HEK293 (cell line): ENCODE measurements around the gene PSD2.

Experiments
- CTCF ChIA-PET: fragments of 350-600 bp; formaldehyde crosslinking; extraction: SDS; loops from one replicate; lab custom pipeline; 2021; ENCODE audit warnings: antibody characterized with exemption; lab: Yijun Ruan, JAX
- POLR2A ChIA-PET: fragments of 300-600 bp; formaldehyde crosslinking; extraction: SDS; loops from one replicate; lab custom pipeline; 2020; ENCODE audit warnings: antibody characterized with exemption, inconsistent platforms; lab: Yijun Ruan, JAX
- H3K27ac ChIP-seq: fragments of 200-500 bp; sonication (Bioruptor generic); 2 replicates; pipeline ENCODE4 v1.5.1; 2014; ENCODE audit warnings: low read depth, low read length, control low read depth, inconsistent platforms; ENCODE audit errors: extremely low read depth
- H3K36me3 ChIP-seq, 2 experiments: fragments of 200-500 bp in 1 of 2; sonication (Bioruptor generic) in 1 of 2; 1 replicate in 1 of 2; 2 replicates in 1 of 2; pipeline ENCODE4 v1.5.1; 2014 to 2017; ENCODE audit warnings: inconsistent platforms in 2 of 2, low read length in 2 of 2; ENCODE audit not compliant: control insufficient read depth in 2 of 2, insufficient read depth in 1 of 2
- H3K4me1 ChIP-seq: fragments of 200-500 bp; sonication (Bioruptor generic); 2 replicates; pipeline ENCODE4 v1.5.1; 2014; ENCODE audit warnings: mild to moderate bottlenecking, low read length, inconsistent platforms; ENCODE audit not compliant: control insufficient read depth, insufficient read depth
- H3K4me3 ChIP-seq: 2 replicates; pipeline ENCODE4 v1.5.1; 2011; ENCODE audit warnings: low read depth, mild to moderate bottlenecking, control low read depth, low read length, moderate library complexity
- H3K9me3 ChIP-seq: fragments of 200-500 bp; sonication (Bioruptor generic); 2 replicates; pipeline ENCODE4 v1.5.1; 2014; ENCODE audit warnings: low read depth, low read length, inconsistent platforms; ENCODE audit not compliant: control insufficient read depth, insufficient read depth
- GLI4 ChIP-seq: fragments of 450-650 bp; formaldehyde crosslinking; IDR thresholded peaks from 2 replicates; pipeline ENCODE4 v1.5.1; 2016; ENCODE audit warnings: missing biosample characterization, missing genetic modification characterization
- GLIS1 ChIP-seq: fragments of 450-650 bp; formaldehyde crosslinking; IDR thresholded peaks from 2 replicates; pipeline ENCODE4 v1.5.1; 2016; ENCODE audit warnings: missing biosample characterization, missing genetic modification characterization
- PRDM4 ChIP-seq: fragments of 450-650 bp; formaldehyde crosslinking; IDR thresholded peaks from 2 replicates; pipeline ENCODE4 v1.5.1; 2017; ENCODE audit warnings: missing biosample characterization, missing genetic modification characterization
- REPIN1 ChIP-seq: fragments of 450-650 bp; formaldehyde crosslinking; IDR thresholded peaks from 2 replicates; pipeline ENCODE4 v1.5.1; 2017; ENCODE audit warnings: missing biosample characterization, missing genetic modification characterization, low read depth
- SALL2 ChIP-seq: fragments of 450-650 bp; formaldehyde crosslinking; IDR thresholded peaks from 2 replicates; pipeline ENCODE4 v1.5.0; 2017; ENCODE audit warnings: missing biosample characterization, mild to moderate bottlenecking, missing genetic modification characterization, borderline replicate concordance
- TCF7L2 ChIP-seq: IDR thresholded peaks from 2 replicates; pipeline ENCODE4 v1.6.1; 2011; ENCODE audit warnings: low read depth, mild to moderate bottlenecking, inconsistent platforms, low read length, moderate library complexity, borderline replicate concordance
- ZBTB21 ChIP-seq: fragments of 450-650 bp; formaldehyde crosslinking; IDR thresholded peaks from 2 replicates; pipeline ENCODE4 v1.5.1; 2017; ENCODE audit warnings: missing biosample characterization, missing genetic modification characterization
- ZNF10 ChIP-seq: fragments of 450-650 bp; formaldehyde crosslinking; IDR thresholded peaks from 2 replicates; pipeline ENCODE4 v1.5.1; 2017; ENCODE audit warnings: missing biosample characterization, missing genetic modification characterization
- ZNF132 ChIP-seq: fragments of 450-650 bp; formaldehyde crosslinking; IDR thresholded peaks from 2 replicates; pipeline ENCODE4 v1.5.1; 2017; ENCODE audit warnings: missing biosample characterization, missing genetic modification characterization, borderline replicate concordance
- ZNF174 ChIP-seq: fragments of 450-650 bp; formaldehyde crosslinking; IDR thresholded peaks from 2 replicates; pipeline ENCODE4 v1.5.0; 2017; ENCODE audit warnings: missing biosample characterization, mild to moderate bottlenecking, missing genetic modification characterization
- ZNF214 ChIP-seq: fragments of 450-650 bp; formaldehyde crosslinking; IDR thresholded peaks from 2 replicates; pipeline ENCODE4 v1.5.1; 2017; ENCODE audit warnings: missing biosample characterization, mild to moderate bottlenecking, missing genetic modification characterization, borderline replicate concordance
- ZNF274 ChIP-seq, 2 experiments: fragments of 200-500 bp in 1 of 2; fragments of 450-650 bp in 1 of 2; sonication (Bioruptor generic) in 1 of 2; formaldehyde crosslinking in 1 of 2; IDR thresholded peaks; 2 replicates each; pipeline versions ENCODE4 v1.5.1 to v1.6.1; 2014 to 2016; ENCODE audit warnings: borderline replicate concordance in 1 of 2, inconsistent platforms in 1 of 2, low read length in 1 of 2, missing biosample characterization in 1 of 2, missing genetic modification characterization in 1 of 2
- ZNF335 ChIP-seq: fragments of 450-650 bp; formaldehyde crosslinking; conservative IDR thresholded peaks from 2 replicates; pipeline ENCODE4 v1.5.1; 2016; ENCODE audit warnings: missing biosample characterization, missing genetic modification characterization
- ZNF513 ChIP-seq: fragments of 450-650 bp; IDR thresholded peaks from 2 replicates; pipeline ENCODE4 v1.5.1; 2018; ENCODE audit warnings: missing biosample characterization, missing genetic modification characterization
- ZNF600 ChIP-seq: fragments of 450-650 bp; formaldehyde crosslinking; IDR thresholded peaks from 2 replicates; pipeline ENCODE4 v1.5.1; 2016; ENCODE audit warnings: missing biosample characterization, missing genetic modification characterization
- ZNF629 ChIP-seq: fragments of 450-650 bp; formaldehyde crosslinking; IDR thresholded peaks from 2 replicates; pipeline ENCODE4 v1.5.1; 2017; ENCODE audit warnings: missing biosample characterization, missing genetic modification characterization
- ZNF658 ChIP-seq: fragments of 450-650 bp; formaldehyde crosslinking; IDR thresholded peaks from 2 replicates; pipeline ENCODE4; 2016; ENCODE audit warnings: missing biosample characterization, missing genetic modification characterization
- ZNF785 ChIP-seq: fragments of 450-650 bp; formaldehyde crosslinking; IDR thresholded peaks from 2 replicates; pipeline ENCODE4 v1.5.1; 2016; ENCODE audit warnings: missing biosample characterization, missing genetic modification characterization
- ZSCAN16 ChIP-seq: fragments of 450-650 bp; formaldehyde crosslinking; IDR thresholded peaks from 2 replicates; pipeline ENCODE4 v1.5.1; 2016; ENCODE audit warnings: missing biosample characterization, missing genetic modification characterization
- ZSCAN18 ChIP-seq: fragments of 450-650 bp; formaldehyde crosslinking; IDR thresholded peaks from 2 replicates; pipeline ENCODE4 v1.5.1; 2016; ENCODE audit warnings: missing biosample characterization, missing genetic modification characterization
- ZSCAN4 ChIP-seq: fragments of 450-650 bp; formaldehyde crosslinking; IDR thresholded peaks from 2 replicates; pipeline ENCODE4 v1.5.1; 2017; ENCODE audit warnings: missing biosample characterization, missing genetic modification characterization

PSD2 gene

GRCh38 chr5:139812323-139812722, 16.7 kb downstream of the PSD2 start:
- POLR2A ChIA-PET: no interaction called here
- no peaks in the 10 kb centered on the region for H3K4me1 ChIP-seq
- H3K36me3 ChIP-seq: no peaks in the 10 kb centered on the region
- CTCF ChIA-PET: interaction anchor here (1.3 kb wide), 1 partner anchor 157 kb away, joined by 8 read pairs; no protein-coding TSS in a partner anchor
- no peak overlapping the region for H3K4me3 ChIP-seq
- H3K27ac ChIP-seq: no peak overlapping the region
- no peaks in the 10 kb centered on the region for H3K9me3 ChIP-seq
- TF ChIP-seq ZNF785 (tag by site-specific recombination) (no peak), ZSCAN18 (tag by site-specific recombination) (no peak), SALL2 (tag by site-specific recombination) (no peak), ZNF629 (tag by site-specific recombination) (no peak), ZSCAN4 (tag by site-specific recombination) (no peak), ZNF274 (IDR thresholded peaks at IDR 0.05; ENCODE audit: low read length) (no peak), ZNF274 (tag by site-specific recombination; IDR thresholded peaks at IDR 0.05; ENCODE audit: borderline replicate concordance) (no peak), ZNF174 (tag by site-specific recombination) (no peak), PRDM4 (tag by site-specific recombination) (no peak), TCF7L2 (no peak), ZBTB21 (no peak), ZNF214 (tag by site-specific recombination) (no peak), ZSCAN16 (tag by site-specific recombination) (no peak), REPIN1 (tag by site-specific recombination) (no peak), ZNF600 (tag by site-specific recombination) (no peak)

GRCh38 chr5:139812836-139813805, 17.5 kb downstream of the PSD2 start:
- CTCF ChIA-PET: no interaction called here
- Histone ChIP-seq H3K36me3 (no peaks in the 10 kb centered on the region), H3K9me3 (no peaks in the 10 kb centered on the region), H3K27ac (no peak overlapping the region), H3K4me3 (no peak overlapping the region), H3K4me1 (no peaks in the 10 kb centered on the region)
- POLR2A ChIA-PET: no interaction called here
- TF ChIP-seq ZNF335 (tag by site-specific recombination): no peak
- no peak for TF ChIP-seq ZNF132
- TF ChIP-seq ZNF513 (tag by site-specific recombination): no peak
- no peak for TF ChIP-seq ZNF10 (tag by site-specific recombination)
- no peak for TF ChIP-seq PRDM4 (tag by site-specific recombination)
- no peak for TF ChIP-seq GLI4
- no peak for TF ChIP-seq GLIS1 (tag by site-specific recombination)
- no peak for TF ChIP-seq ZNF658 (tag by site-specific recombination)
